Measurements from ENCODE around the gene UMODL1.

UMODL1 gene

GRCh38 chr21:42071146-42071737, at the start of gene UMODL1:
UMODL1 (plus strand) TSS chr21:42071317; CDS start chr21:42071317, 0 bp downstream.
- no peak for DNase-seq

- DNase-seq = no peak
Measured at GRCh38 chr21:42021371-42022090, 49.6 kb upstream of the UMODL1 start.

- DNase-seq = no peak
Measured at GRCh38 chr21:42022091-42022430, 49.1 kb upstream of the UMODL1 start.

GRCh38 chr21:42022906-42023305, 48.2 kb upstream of the UMODL1 start:
- DNase-seq = no peak

- DNase-seq = no peak
Measured at GRCh38 chr21:42025376-42026081, 45.6 kb upstream of the UMODL1 start.

- DNase-seq = no peak
Measured at GRCh38 chr21:42026082-42026435, 45.1 kb upstream of the UMODL1 start.

GRCh38 chr21:42027085-42027821, 43.9 kb upstream of the UMODL1 start:
- DNase-seq = no peak

- DNase-seq = no peak
Measured at GRCh38 chr21:42027822-42028765, 43.0 kb upstream of the UMODL1 start.

- no peak for DNase-seq
Measured at GRCh38 chr21:42028766-42029425, 42.2 kb upstream of the UMODL1 start.

GRCh38 chr21:42030311-42030710, 40.8 kb upstream of the UMODL1 start:
- no peak for DNase-seq

- no peak for DNase-seq
Measured at GRCh38 chr21:42031241-42031640, 39.9 kb upstream of the UMODL1 start.

- DNase-seq = no peak
Measured at GRCh38 chr21:42031816-42032215, 39.3 kb upstream of the UMODL1 start.

- DNase-seq = no peak
Measured at GRCh38 chr21:42032266-42032665, 38.9 kb upstream of the UMODL1 start.

GRCh38 chr21:42032968-42033367, 38.1 kb upstream of the UMODL1 start:
- DNase-seq = no peak

- no peak for DNase-seq
Measured at GRCh38 chr21:42036313-42036712, 34.8 kb upstream of the UMODL1 start.

GRCh38 chr21:42037516-42037915, 33.6 kb upstream of the UMODL1 start:
- no peak for DNase-seq

GRCh38 chr21:42037943-42038342, 33.2 kb upstream of the UMODL1 start:
- no peak for DNase-seq

- DNase-seq = no peak
Measured at GRCh38 chr21:42038393-42038792, 32.7 kb upstream of the UMODL1 start.

GRCh38 chr21:42038826-42039425, 32.2 kb upstream of the UMODL1 start:
- no peak for DNase-seq

- no peak for DNase-seq
Measured at GRCh38 chr21:42039470-42039901, 31.6 kb upstream of the UMODL1 start.

GRCh38 chr21:42039911-42040351, 31.2 kb upstream of the UMODL1 start:
- no peak for DNase-seq
